Transverse colon (tissue), 3 donors: Measurements from ENCODE around the gene SRPX2.

ENCODE experiments used
- EP300 ChIP-seq: sonication (generic); formaldehyde crosslinking; IDR thresholded peaks from one replicate; pipeline ENCODE4 v1.6.1; 2017; ENCODE audit warnings: antibody characterized with exemption, low read depth
- POLR2A ChIP-seq: fragments of 450-650 bp; IDR thresholded peaks from one replicate; pipeline ENCODE4 v1.6.1; 2016; ENCODE audit warnings: antibody characterized with exemption, mild to moderate bottlenecking, moderate library complexity
- TF ChIP-seq, protein P1 (sequence below), 5 experiments: fragments of 200-600 bp in 3 of 5; fragments of 450-650 bp in 2 of 5; sonication (generic) in 3 of 5; IDR thresholded peaks; 1 replicate in 2 of 5; 2 replicates in 3 of 5; pipeline ENCODE4 v1.5.1; 2016 to 2017; ENCODE audit warnings: antibody characterized with exemption in 5 of 5, inconsistent platforms in 3 of 5, mild to moderate bottlenecking in 2 of 5, moderate library complexity in 1 of 5

DNA sequence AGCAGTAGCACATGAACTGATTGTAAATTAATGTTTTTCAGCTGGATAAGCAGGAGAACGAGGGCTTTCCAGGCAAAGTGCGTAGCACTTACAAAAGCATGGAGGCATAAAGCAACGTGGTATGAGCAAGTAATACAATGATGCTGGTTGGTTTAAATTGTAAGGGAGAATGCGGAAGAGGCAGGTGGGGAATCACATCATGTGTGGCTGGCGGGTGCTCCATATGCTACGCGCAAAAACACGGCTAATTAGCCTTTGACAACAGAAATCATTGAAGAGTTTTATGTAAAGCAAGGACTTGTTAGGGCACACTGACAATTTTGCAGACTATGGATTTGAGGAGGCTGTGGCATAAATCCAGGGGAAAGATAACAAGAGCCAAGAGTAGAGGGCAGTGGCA, 73.4 kb downstream of the SRPX2 start:
- no peak for TF ChIP-seq EP300
- TF ChIP-seq, protein P1, sequence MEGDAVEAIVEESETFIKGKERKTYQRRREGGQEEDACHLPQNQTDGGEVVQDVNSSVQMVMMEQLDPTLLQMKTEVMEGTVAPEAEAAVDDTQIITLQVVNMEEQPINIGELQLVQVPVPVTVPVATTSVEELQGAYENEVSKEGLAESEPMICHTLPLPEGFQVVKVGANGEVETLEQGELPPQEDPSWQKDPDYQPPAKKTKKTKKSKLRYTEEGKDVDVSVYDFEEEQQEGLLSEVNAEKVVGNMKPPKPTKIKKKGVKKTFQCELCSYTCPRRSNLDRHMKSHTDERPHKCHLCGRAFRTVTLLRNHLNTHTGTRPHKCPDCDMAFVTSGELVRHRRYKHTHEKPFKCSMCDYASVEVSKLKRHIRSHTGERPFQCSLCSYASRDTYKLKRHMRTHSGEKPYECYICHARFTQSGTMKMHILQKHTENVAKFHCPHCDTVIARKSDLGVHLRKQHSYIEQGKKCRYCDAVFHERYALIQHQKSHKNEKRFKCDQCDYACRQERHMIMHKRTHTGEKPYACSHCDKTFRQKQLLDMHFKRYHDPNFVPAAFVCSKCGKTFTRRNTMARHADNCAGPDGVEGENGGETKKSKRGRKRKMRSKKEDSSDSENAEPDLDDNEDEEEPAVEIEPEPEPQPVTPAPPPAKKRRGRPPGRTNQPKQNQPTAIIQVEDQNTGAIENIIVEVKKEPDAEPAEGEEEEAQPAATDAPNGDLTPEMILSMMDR (IDR thresholded peaks at IDR 0.05): no peak
- TF ChIP-seq POLR2A: no peak
